ENCODE measurements around the gene AKAP13.

Gene AKAP13

GRCh38 chr15:85404918-85405866, 24.8 kb downstream of the AKAP13 start:
- FAIRE-seq (no peak), DNase-seq (ENCODE audit: insufficient read length, low spot score) (no peak)

DNA sequence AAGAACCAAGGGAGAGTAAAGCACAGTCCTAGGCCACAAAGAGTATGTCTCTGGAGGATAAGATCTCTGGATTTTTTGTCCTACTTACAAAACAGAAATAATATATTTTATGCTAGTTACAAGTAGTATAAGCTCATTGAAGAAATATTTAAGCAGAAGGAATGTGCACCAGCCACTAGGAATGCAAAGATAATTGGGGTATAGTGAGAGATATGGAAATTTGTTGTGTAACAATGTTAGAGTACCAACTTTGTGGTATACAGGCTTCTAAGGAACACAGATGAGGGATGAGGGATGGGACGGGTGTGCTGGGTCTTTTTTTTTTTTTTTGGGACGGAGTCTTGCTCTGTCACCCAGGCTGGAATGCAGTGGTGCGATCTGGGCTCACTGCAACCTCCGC, 26.5 kb downstream of the AKAP13 start:
- FAIRE-seq: no peak
- DNase-seq (ENCODE audit: insufficient read length, low spot score): no peak

- peak; percentile 46 for FAIRE-seq
- DNase-seq (ENCODE audit: insufficient read length, low spot score): peak; percentile 66
Observed at GRCh38 chr15:85407421-85408269, 27.2 kb downstream of the AKAP13 start.

DNA sequence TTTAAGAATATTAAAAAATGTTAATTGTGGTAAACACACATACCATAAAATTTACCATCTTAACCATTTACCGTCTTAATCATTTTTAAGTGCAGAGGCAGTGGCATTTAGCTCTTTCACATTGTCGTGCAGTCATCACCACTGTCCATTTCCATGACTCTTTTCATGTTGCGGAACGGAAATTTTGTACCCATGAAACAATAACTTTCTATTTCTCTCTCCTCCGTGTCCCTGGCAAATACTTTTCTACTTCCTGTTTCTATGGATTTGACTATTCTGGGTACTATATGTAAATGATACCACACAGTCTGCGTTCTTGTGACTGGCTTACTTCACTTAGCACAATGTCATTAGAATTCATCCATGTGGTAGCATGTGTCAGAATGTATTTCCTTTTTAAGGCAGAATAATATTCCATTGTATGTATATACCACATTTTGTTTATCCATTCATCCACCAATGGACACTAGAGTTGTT, 27.9 kb downstream of the AKAP13 start:
- DNase-seq (ENCODE audit: insufficient read length, low spot score) (no peak), FAIRE-seq (no peak)

GRCh38 chr15:85412066-85412465, 31.7 kb downstream of the AKAP13 start:
- no peak for FAIRE-seq
- no peak for DNase-seq (ENCODE audit: insufficient read length, low spot score)

- FAIRE-seq: no peak
- peak; percentile 69 for DNase-seq (ENCODE audit: insufficient read length, low spot score)
Observed at GRCh38 chr15:85412956-85413854, 32.8 kb downstream of the AKAP13 start.

DNA sequence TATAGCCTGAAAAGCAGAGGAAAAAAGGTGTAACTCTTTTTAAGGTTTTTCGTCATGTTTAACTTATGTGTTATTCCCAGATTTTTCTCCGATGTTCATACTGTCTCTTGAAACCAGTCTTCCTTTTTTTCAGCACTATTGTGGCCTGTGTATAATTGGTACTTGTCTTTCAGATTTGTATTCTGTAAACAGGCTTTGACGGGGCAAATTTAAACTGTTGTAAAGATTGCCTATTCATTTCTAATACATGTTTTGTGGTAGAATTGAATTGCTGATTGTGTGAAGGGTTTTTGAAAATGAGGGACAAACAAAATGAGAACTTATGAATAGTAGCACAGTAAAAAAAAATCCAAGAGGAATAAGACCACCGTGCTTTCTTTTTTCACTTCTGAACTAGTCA, 33.6 kb downstream of the AKAP13 start:
- FAIRE-seq (no peak), DNase-seq (ENCODE audit: insufficient read length, low spot score) (no peak)

GRCh38 chr15:85414495-85414894, 34.1 kb downstream of the AKAP13 start:
- no peak for DNase-seq (ENCODE audit: insufficient read length, low spot score)

DNA sequence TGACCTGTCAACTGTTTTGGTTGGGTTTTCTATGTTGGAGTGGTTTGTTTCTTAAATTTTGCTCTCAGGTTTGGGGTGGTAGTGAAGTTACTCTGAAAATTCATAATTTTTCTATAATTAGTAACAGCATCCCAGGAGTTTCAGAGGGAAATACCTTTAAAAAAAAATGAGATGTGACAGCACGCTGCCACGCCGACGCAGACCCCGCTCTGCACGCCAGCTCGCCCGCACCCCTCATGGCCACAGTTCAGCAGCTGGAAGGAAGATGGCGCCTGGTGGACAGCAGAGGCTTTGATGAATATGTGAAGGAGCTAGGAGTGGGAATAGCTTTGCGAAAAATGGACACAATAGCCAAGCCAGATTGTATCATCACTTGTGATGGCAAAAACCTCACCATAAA, 34.6 kb downstream of the AKAP13 start:
- FAIRE-seq (no peak), DNase-seq (ENCODE audit: insufficient read length, low spot score) (no peak)

More at GRCh38 chr15:85414495-85414894, 34.1 kb downstream of the AKAP13 start:
- no peak for FAIRE-seq

- FAIRE-seq (no peak), DNase-seq (ENCODE audit: insufficient read length, low spot score) (no peak)
Observed at GRCh38 chr15:85415783-85416182, 35.4 kb downstream of the AKAP13 start.

- FAIRE-seq: no peak
Observed at GRCh38 chr15:85417276-85417675, 36.9 kb downstream of the AKAP13 start.

DNA sequence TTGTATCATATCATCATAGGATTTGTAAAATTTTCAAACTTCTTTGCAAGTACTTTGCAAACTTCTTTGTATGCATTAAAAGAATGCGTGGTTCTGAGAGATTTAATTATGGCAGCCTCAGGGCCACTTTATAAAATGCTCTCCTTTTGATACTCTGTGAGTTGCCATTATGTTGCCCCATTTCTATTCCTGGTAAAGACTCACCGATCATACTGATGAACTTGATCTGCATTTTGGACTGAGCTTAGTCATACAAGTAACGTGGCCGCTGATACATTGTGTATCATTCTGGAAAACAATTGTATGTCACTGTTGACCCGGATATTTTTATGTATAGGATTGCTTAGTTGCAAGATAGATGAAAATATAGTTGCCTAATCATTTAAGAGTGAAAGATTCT, 38.8 kb downstream of the AKAP13 start:
- FAIRE-seq (no peak), DNase-seq (ENCODE audit: insufficient read length, low spot score) (no peak)

More at GRCh38 chr15:85417276-85417675, 36.9 kb downstream of the AKAP13 start:
- no peak for DNase-seq (ENCODE audit: insufficient read length, low spot score)

GRCh38 chr15:85421116-85421925, 40.9 kb downstream of the AKAP13 start:
- no peak for FAIRE-seq
- no peak for DNase-seq (ENCODE audit: insufficient read length, low spot score)

DNA sequence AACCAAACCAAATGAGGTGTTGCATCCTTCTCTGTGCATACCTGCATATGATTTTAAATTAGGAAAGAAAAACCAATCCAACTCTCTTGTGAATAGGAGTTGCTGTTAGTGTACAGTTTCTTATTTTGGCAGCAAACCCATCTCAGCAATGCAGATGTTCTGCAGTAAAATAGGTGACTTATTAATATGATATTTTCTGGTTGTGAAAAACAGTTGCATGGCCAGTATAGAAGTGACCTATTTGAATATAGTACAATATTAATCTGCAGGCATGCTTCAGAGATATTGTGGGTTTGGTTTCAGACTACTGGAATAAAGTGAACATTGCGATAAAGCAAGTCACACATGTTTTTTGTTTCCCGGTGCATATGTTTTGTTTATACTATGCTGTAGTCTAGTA, 42.2 kb downstream of the AKAP13 start:
- FAIRE-seq: no peak
- no peak for DNase-seq (ENCODE audit: insufficient read length, low spot score)

DNA sequence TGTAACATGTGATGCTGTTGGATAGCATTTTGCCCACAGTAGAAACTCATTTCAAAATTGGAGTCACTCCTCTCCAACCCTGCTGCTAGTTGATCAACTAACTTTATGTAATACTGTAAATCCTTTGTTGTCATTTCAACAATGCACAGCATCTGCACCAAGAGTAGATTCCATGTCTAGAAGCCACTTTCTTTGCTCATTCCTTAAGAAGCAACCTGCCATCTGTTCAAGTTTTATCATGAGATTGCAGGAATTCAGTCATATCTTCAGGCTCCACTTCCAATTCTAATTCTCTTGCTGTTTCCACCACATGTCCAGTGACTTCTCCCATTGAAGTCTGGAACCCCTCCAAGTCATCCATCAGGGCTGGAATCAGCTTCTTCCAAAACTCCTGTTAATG, 42.9 kb downstream of the AKAP13 start:
- no peak for FAIRE-seq

GRCh38 chr15:85424154-85424553, 43.8 kb downstream of the AKAP13 start:
- FAIRE-seq: no peak
- no peak for DNase-seq (ENCODE audit: insufficient read length, low spot score)

More for the DNA sequence above, 42.9 kb downstream of the AKAP13 start:
- no peak for DNase-seq (ENCODE audit: insufficient read length, low spot score)

- DNase-seq (ENCODE audit: insufficient read length, low spot score) (no peak), FAIRE-seq (no peak)
Observed at GRCh38 chr15:85426481-85426880, 46.1 kb downstream of the AKAP13 start.

DNA sequence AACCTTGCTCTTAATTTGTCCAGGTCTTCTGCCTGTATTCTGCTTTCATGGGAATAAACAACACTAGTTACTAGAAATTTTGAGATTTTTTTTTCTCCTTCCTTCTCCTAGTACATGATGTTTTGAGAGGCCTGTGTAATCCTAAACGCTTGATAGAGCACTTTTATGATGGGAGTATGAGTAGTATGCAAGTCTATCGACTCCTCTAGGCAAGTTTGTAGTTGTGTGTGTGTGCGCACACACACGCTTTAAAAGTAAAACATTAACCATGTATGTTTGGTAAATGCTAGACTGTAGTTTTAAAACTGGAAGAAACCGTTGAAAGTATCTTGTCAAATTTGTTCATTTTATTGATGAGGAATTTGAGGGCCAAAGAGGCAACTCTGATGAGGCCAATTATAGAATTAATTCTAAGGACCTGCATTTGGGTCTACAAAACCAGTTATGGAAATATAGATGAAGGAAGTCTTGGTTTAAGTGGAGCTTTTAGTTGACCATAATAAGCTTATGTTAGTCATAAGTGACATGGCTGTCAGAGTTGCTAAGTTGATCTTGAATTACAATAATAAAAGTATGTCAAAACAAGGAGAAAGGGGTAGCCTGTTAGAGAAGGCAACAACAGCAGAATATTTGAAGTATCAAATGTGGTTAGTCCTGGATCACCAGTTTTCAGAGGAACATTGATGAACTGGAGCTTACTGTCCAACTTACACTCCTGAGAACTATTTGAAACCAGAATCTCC, 47.1 kb downstream of the AKAP13 start:
- FAIRE-seq (no peak), DNase-seq (ENCODE audit: insufficient read length, low spot score) (no peak)

GRCh38 chr15:85429522-85429921, 49.1 kb downstream of the AKAP13 start:
- no peak for FAIRE-seq
- DNase-seq (ENCODE audit: insufficient read length, low spot score): no peak

Data from HTR-8/SVneo (cell line).